Measurements from ENCODE around the gene OR4C15. TPM values are rescaled to one million over a fixed set of nuclear protein-coding genes. Genes with fewer than 3 reads are reported as not detected.

Gene OR4C15
- total RNA-seq, result not detected
- long read RNA-seq, result 0 reads

- no peaks in the 10 kb centered on the region for H3K27me3 ChIP-seq
- no peak for ATAC-seq
- no peak within 1 kb of the TSS for H3K4me3 ChIP-seq
- no peak for TF ChIP-seq CTCF (IDR thresholded peaks at IDR 0.05)
- H3K4me1 ChIP-seq, result no peaks in the 10 kb centered on the region
- DNase-seq, result no peak
- H3K36me3 ChIP-seq, result no peaks in the 10 kb centered on the region
- no peak within 1 kb of the TSS for H3K27ac ChIP-seq
- no peaks in the 10 kb centered on the region for H3K9me3 ChIP-seq
- intact Hi-C loops (cut with DNase I), result no loop called here
These were observed at the start of gene OR4C15 for GRCh38 chr11:55554169-55554568. TSS of gene OR4C15 (plus strand) at chr11:55554469. CDS start at chr11:55554469, 0 bp downstream.

- H3K4me1 ChIP-seq, result no peaks in the 10 kb centered on the region
- no peaks in the 10 kb centered on the region for H3K27me3 ChIP-seq
- no peak within 1 kb of the TSS for H3K27ac ChIP-seq
- H3K36me3 ChIP-seq, result no peaks in the 10 kb centered on the region
- H3K9me3 ChIP-seq, result peaks cover 11% of the 10 kb centered on the region
- ATAC-seq (no peak), DNase-seq (no peak)
- intact Hi-C loops (cut with DNase I), result no loop called here
- TF ChIP-seq CTCF (IDR thresholded peaks at IDR 0.05), result no peak
- no peak within 1 kb of the TSS for H3K4me3 ChIP-seq
These were observed 17.6 kb downstream of the OR4C15 start, which contains the start of gene OR4C16 for GRCh38 chr11:55571828-55572227. TSS of gene OR4C16 (plus strand) at chr11:55572128. CDS start at chr11:55572128, 0 bp downstream.

GRCh38 chr11:55572548-55572947 lies 18.3 kb downstream of the OR4C15 start:
- no peak for TF ChIP-seq CTCF (IDR thresholded peaks at IDR 0.05)
- intact Hi-C loops (cut with DNase I), result no loop called here
- no peaks in the 10 kb centered on the region for H3K4me1 ChIP-seq
- H3K4me3 ChIP-seq, result no peak overlapping the region
- DNase-seq (no peak), ATAC-seq (no peak)
- H3K27me3 ChIP-seq, result no peaks in the 10 kb centered on the region
- H3K27ac ChIP-seq, result no peak overlapping the region
- H3K9me3 ChIP-seq, result peaks cover 11% of the 10 kb centered on the region
- no peaks in the 10 kb centered on the region for H3K36me3 ChIP-seq

Other genes starting within 250 kb of the OR4C15 start
- gene OR4A16, start 211.3 kb upstream of the OR4C15 start, total RNA-seq, result not detected
- not detected for gene OR4A15, start 186.5 kb upstream of the OR4C15 start, total RNA-seq
- not detected for gene OR4C16, start 17.7 kb downstream of the OR4C15 start, total RNA-seq
- not detected for gene OR4C11, start 53.2 kb downstream of the OR4C15 start, total RNA-seq
- not detected for gene OR4P4, start 80.6 kb downstream of the OR4C15 start, total RNA-seq
- not detected for gene OR4S2, start 93.9 kb downstream of the OR4C15 start, total RNA-seq
- gene OR4C6, start 107.7 kb downstream of the OR4C15 start, total RNA-seq, result not detected
- gene OR5D13, start 219.0 kb downstream of the OR4C15 start, total RNA-seq, result not detected
- gene OR5D14, start 241.1 kb downstream of the OR4C15 start, total RNA-seq, result not detected